Thymus (tissue), 11 donors: ENCODE data around the gene EIF2AK2. TPM values are rescaled to one million over a fixed set of nuclear protein-coding genes. Genes with fewer than 3 reads are reported as not detected.

ENCODE experiments used
- DNase-seq, 9 donors: peaks; one replicate each; pipeline ENCODE4 v3.0.0-alpha.2; 2013; ENCODE audit warnings: low spot score in 9 of 9, low read depth in 6 of 9, missing footprints in 1 of 9
- H3K27ac ChIP-seq, 2 donors: one replicate each; pipeline ENCODE4 v1.5.1; 2013; ENCODE audit warnings: control low read depth in 1 of 2, low read depth in 1 of 2, low read length in 1 of 2, mild to moderate bottlenecking in 1 of 2, moderate library complexity in 1 of 2
- H3K27me3 ChIP-seq, 2 donors: one replicate each; pipeline ENCODE4 v1.5.1; 2013; ENCODE audit warnings: low read length in 1 of 2; ENCODE audit not compliant: control insufficient read depth in 2 of 2, insufficient read depth in 1 of 2
- H3K36me3 ChIP-seq, 2 donors: one replicate each; pipeline ENCODE4 v1.5.1; 2013; ENCODE audit warnings: low read length in 1 of 2, mild to moderate bottlenecking in 1 of 2, moderate library complexity in 1 of 2; ENCODE audit not compliant: control insufficient read depth in 2 of 2, insufficient read depth in 2 of 2
- H3K4me1 ChIP-seq, 2 donors: one replicate each; pipeline ENCODE4 v1.5.1; 2013; ENCODE audit warnings: low read length in 2 of 2; ENCODE audit not compliant: control insufficient read depth in 2 of 2, insufficient read depth in 2 of 2
- H3K4me3 ChIP-seq, 2 donors: one replicate each; pipeline ENCODE4 v1.5.1; 2013; ENCODE audit warnings: low read length in 2 of 2, control low read depth in 1 of 2, mild to moderate bottlenecking in 1 of 2
- H3K9me3 ChIP-seq, 2 donors: one replicate each; pipeline ENCODE4 v1.5.1; 2013; ENCODE audit warnings: low read length in 1 of 2, mild to moderate bottlenecking in 1 of 2; ENCODE audit not compliant: control insufficient read depth in 2 of 2, insufficient read depth in 1 of 2
- WGBS: extraction: QIAGEN DNeasy Blood & Tissue Kit; methylation state at CpG from one replicate; pipeline ENCODE4 v1.1.7; 2013; 5-methylcytosine and 5-hydroxymethylcytosine counted together
- polyA plus RNA-seq: library from polyadenylated mRNA; stranded (reverse); fragments of 200-250 nt; gene quantifications from one replicate; pipeline ENCODE4 v1.2.3, GENCODE V29; 2013
- total RNA-seq: library from RNA; stranded (reverse); fragments of 120-200 nt; gene quantifications from one replicate; pipeline ENCODE4 v1.2.4, GENCODE V29; 2013
- donor health status: healthy.

EIF2AK2 gene
- total and polyA plus RNA-seq, 2 donors, result 9.6 to 19.9 TPM

- H3K36me3 ChIP-seq, result peaks cover 0 to 26% of the 10 kb centered on the region in 2 donors
These were observed 76.1 kb downstream of the EIF2AK2 start for GRCh38 chr2:37080689-37081088.

DNA sequence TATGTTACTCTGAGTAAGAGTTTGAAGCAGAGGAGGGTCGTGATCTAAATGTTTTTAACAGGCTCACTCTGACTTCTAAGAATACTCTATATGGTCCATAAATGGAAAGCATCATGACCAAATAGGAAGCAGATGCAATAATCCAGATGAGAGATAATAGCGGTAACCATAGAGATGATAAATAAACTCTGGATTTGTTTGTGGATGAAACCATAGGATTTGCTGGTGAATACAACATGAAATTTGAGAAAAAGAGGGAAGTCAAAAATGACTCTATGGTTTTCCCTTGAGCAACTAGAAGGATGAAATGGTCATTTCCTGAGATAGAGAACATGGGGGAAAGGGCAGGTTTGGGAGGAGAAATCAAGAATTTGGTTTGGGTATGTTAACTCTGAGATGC, 76.5 kb downstream of the EIF2AK2 start:
- H3K4me3 ChIP-seq, result no peak overlapping the region
- WGBS, result 46% methylated on average over 2 of the region's 2 CpGs
- peaks cover 0 to 29% of the 10 kb centered on the region in 2 donors for H3K36me3 ChIP-seq
- no peak for DNase-seq
- no peaks in the 10 kb centered on the region for H3K9me3 ChIP-seq
- H3K27me3 ChIP-seq, result no peaks in the 10 kb centered on the region
- no peak overlapping the region for H3K27ac ChIP-seq
- peaks cover 3 to 8% of the 10 kb centered on the region in 2 donors for H3K4me1 ChIP-seq

More at GRCh38 chr2:37080689-37081088, 76.1 kb downstream of the EIF2AK2 start:
- H3K27ac ChIP-seq, result no peak overlapping the region
- peaks cover 5 to 8% of the 10 kb centered on the region in 2 donors for H3K4me1 ChIP-seq
- WGBS, result 2% methylated on average over 3 of the region's 3 CpGs
- no peak overlapping the region for H3K4me3 ChIP-seq
- no peaks in the 10 kb centered on the region for H3K27me3 ChIP-seq
- H3K9me3 ChIP-seq, result no peaks in the 10 kb centered on the region
- DNase-seq, result peak in 3 of 9 donors; percentile 9 to 33 (median 16)

DNA sequence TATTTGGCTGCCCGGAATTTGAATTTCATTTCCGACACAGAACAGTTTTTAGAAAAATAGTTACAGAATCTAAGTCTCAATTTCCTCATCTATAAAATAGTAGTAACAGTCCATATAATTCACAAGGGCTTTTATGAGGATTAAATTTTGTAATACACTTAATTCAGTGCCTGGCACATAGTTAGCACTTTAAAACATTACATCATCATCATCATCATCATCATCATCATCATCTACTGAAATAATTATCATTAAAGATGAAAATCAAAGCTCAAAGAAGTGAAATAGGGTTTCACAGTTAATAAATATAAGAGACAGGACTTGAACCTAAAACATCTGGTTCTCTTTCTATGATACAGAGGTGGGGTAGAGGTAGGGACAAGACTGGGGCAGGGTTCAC, 85.8 kb downstream of the EIF2AK2 start:
- Histone ChIP-seq H3K4me1 (no peaks in the 10 kb centered on the region), H3K27me3 (no peaks in the 10 kb centered on the region), H3K9me3 (no peaks in the 10 kb centered on the region), H3K36me3 (peaks cover 10 to 34% of the 10 kb centered on the region in 2 donors), H3K4me3 (no peak overlapping the region), H3K27ac (no peak overlapping the region)
- no peak for DNase-seq
- WGBS, result 98% methylated on average over 2 of the region's 2 CpGs

- no peaks in the 10 kb centered on the region for H3K27me3 ChIP-seq
- H3K36me3 ChIP-seq, result peaks cover 22 to 41% of the 10 kb centered on the region in 2 donors
- no peaks in the 10 kb centered on the region for H3K9me3 ChIP-seq
- WGBS, result 94% methylated on average over 6 of the region's 6 CpGs
- DNase-seq, result no peak
- H3K4me3 ChIP-seq, result no peak overlapping the region
- H3K4me1 ChIP-seq, result no peaks in the 10 kb centered on the region
- H3K27ac ChIP-seq, result no peak overlapping the region
These were observed 88.1 kb downstream of the EIF2AK2 start for GRCh38 chr2:37068686-37069085.

- H3K4me1 ChIP-seq, result no peaks in the 10 kb centered on the region
- no peaks in the 10 kb centered on the region for H3K27me3 ChIP-seq
- no peaks in the 10 kb centered on the region for H3K9me3 ChIP-seq
- no peak overlapping the region for H3K27ac ChIP-seq
- DNase-seq, result no peak
- 97% methylated on average over 5 of the region's 5 CpGs for WGBS
- no peak overlapping the region for H3K4me3 ChIP-seq
- H3K36me3 ChIP-seq, result peaks cover 19 to 53% of the 10 kb centered on the region in 2 donors
These were observed 95.0 kb downstream of the EIF2AK2 start for GRCh38 chr2:37061776-37062175.

DNA sequence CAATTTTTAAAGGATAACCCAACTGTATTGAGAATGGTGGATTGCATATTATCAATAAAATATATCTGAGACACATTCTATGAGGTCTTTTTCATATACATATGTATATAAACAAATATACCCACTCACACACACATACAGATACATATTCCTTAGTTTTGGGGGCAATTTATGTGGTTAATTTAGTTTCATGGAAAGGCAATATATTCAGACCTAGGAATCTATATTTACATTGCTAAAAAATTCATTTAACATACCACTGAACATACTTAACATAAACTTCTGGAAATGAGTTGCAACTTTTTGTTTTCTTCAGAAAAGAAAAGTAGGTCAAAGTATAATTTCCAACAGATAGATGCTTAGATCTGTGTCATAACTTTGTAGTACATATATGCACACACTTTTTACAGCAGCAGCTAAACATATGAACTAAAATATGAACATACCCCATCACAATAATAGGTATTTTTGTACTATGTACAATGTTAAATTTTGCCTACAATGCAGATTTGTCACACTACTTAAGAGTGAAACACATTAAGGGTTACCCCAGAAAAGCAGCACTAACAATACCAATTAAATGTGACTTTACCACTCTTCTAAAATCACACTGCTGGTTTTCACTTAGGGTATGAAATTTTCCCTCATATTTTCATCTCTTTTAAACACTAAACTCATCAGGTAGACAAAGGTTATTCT, 95.6 kb downstream of the EIF2AK2 start:
- peaks cover 18 to 58% of the 10 kb centered on the region in 2 donors for H3K36me3 ChIP-seq
- no peak overlapping the region for H3K4me3 ChIP-seq
- no peaks in the 10 kb centered on the region for H3K9me3 ChIP-seq
- H3K4me1 ChIP-seq, result no peaks in the 10 kb centered on the region
- peak overlapping the region in 1 of 2 donors; percentile 45 for H3K27ac ChIP-seq
- DNase-seq, result peak in 1 of 9 donors; percentile 21
- H3K27me3 ChIP-seq, result no peaks in the 10 kb centered on the region

DNA sequence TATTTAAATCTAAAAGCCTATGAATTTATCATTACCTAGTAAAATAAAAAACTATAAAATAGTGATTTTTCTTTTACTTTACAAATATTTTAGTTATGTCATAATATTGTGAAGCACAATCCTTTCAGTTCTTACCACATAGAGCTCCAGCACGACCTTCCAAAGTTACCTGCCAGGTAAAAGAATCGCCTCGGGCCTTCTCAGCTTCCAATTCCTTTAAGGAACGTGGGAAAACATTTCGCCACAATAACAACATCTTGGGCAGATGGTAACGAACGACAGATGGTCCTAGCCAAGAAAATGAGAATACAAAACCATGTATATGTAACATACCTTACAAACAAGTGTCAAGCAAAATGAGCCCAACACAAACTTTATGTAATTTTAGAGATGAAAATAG, 96.3 kb downstream of the EIF2AK2 start:
- WGBS, result 97% methylated on average over 7 of the region's 7 CpGs
- Histone ChIP-seq H3K4me3 (no peak overlapping the region), H3K27me3 (no peaks in the 10 kb centered on the region), H3K36me3 (peaks cover 15 to 51% of the 10 kb centered on the region in 2 donors), H3K9me3 (no peaks in the 10 kb centered on the region), H3K27ac (no peak overlapping the region), H3K4me1 (no peaks in the 10 kb centered on the region)
- no peak for DNase-seq

GRCh38 chr2:37059841-37060240, 96.9 kb downstream of the EIF2AK2 start:
- WGBS, result 98% methylated on average over 3 of the region's 3 CpGs

DNA sequence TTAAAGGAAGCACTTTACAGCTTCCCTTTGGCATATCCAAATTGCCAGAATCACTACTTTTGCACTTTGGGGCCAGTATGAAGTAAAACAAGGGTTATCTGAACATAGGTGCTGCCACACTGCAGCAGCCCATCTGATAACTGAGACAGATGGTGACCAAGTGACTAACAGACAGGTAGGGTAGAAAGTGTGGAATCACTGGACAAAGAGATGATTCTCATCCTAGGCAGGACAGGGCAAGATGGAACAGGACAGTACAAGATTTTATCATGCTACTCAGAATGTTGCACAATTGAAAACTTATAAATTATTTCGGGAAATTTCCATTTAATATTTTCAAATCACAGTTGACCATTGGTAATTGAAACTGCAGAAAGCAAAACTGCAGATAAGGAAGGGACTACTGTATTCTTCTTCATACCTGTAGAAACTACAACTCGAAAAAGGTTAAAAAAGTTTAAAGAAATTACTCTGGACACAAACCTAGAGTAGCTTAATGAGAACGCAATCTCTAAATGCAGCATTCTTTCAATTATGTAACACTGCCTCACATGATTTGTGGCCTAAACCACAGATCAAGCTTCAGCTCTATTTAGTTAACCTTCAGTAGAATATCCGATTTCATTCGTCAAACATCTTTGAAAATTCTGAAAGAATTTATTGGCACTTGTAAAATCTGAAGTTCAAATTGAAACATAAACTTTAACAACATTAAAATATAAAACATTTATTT, 104.0 kb downstream of the EIF2AK2 start:
- H3K9me3 ChIP-seq, result no peaks in the 10 kb centered on the region
- H3K27me3 ChIP-seq, result no peaks in the 10 kb centered on the region
- WGBS, result 98% methylated on average over 5 of the region's 5 CpGs
- no peak overlapping the region for H3K4me3 ChIP-seq
- H3K27ac ChIP-seq, result no peak overlapping the region
- H3K4me1 ChIP-seq, result no peaks in the 10 kb centered on the region
- peaks cover 21 to 42% of the 10 kb centered on the region in 2 donors for H3K36me3 ChIP-seq
- no peak for DNase-seq

More at GRCh38 chr2:37059841-37060240, 96.9 kb downstream of the EIF2AK2 start:
- Histone ChIP-seq H3K9me3 (no peaks in the 10 kb centered on the region), H3K27ac (no peak overlapping the region), H3K4me3 (no peak overlapping the region), H3K4me1 (no peaks in the 10 kb centered on the region), H3K36me3 (peaks cover 12 to 47% of the 10 kb centered on the region in 2 donors), H3K27me3 (no peaks in the 10 kb centered on the region)
- no peak for DNase-seq
